ENCODE results near the gene NAA10. TPM values are rescaled to one million over a fixed set of nuclear protein-coding genes. Genes with fewer than 3 reads are reported as not detected.

NAA10 gene
- polyA plus RNA-seq, 12 donors, result 42.6 to 72.0 (median 57.7) TPM; not detected in 1

DNA sequence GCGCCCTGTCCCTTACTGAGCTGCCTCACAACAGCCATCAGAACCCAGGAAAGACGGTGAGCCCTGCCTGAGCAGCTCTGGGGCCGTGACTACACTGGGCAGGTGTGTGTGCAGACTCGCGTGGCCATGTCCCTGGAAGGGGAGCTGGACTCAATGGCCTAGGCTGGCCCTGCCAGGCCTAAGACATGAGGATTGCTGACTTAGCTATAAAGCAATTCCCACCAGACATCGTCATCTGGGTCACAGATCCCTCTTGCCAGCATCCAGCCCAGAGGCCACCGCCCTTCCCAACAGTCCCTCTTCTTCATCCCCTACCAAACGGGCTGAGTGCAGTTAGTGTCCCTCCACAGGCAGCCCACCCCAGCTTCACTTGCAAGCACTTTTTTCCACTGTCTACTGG is 3.7 kb downstream of the NAA10 start:
- DNase-seq, result no peak

DNA sequence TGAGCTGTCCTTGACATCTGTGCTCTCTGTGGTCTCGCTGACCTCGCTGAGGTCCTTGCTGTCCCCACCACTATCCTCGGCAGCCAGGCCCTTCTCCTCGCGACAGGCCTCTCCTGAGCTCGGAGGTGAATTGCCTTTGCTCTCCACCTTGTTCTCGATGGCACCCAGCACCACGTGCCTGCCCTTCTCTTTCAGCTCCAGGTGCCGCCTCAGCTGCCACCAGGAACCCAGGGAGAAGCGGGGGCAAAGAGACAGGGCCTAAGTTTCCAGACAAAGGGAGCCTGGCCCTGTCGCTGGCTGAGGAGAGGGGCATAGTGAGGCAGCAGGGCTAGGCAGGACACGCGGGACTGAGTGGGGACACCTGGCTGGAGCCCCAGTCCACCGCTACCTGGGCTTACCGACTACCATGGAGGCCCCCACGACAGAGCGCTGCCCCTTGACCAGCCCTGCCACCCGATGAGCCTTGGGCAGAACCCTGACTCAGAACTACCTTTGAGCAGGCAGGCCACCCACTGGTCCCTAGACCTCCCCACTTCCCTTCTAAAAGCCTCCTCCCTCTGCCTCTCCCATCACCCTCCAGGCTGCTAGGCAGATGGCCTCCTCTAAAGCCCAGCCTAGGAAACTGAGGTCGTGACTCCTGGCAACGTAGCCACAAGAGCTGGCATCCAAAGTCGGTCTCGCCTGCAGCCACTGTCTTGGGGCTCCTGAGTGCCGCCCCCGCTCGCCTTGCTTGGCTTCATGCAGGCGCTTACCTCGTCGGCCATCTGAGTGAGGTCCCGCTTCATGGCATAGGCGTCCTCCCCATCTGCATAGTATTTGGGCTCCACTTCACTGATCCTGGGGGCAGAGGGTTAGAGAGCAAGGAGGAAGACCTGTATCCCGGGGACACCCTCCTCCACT is 4.6 kb downstream of the NAA10 start:
- DNase-seq, result no peak

DNA sequence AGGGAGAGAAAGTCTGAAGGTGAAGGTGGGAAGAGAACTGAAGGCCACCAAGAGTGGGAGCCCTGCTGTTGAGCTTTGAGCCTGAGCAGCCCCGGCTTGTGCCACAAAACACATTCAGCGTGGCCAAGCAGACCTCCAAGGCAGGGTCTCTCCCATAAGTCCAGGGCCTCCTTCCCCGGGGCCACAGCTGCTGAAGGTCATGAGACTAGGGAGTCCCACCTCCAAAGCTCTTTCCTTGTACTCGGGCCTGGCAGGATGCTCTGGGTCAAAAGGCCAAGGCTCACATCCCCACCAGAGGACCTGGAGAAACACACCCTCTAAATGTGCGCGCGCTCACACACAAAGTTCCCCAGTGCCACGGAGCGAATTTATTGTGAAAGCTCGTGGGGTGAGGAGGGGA is 5.3 kb downstream of the NAA10 start:
- no peak for DNase-seq

DNA sequence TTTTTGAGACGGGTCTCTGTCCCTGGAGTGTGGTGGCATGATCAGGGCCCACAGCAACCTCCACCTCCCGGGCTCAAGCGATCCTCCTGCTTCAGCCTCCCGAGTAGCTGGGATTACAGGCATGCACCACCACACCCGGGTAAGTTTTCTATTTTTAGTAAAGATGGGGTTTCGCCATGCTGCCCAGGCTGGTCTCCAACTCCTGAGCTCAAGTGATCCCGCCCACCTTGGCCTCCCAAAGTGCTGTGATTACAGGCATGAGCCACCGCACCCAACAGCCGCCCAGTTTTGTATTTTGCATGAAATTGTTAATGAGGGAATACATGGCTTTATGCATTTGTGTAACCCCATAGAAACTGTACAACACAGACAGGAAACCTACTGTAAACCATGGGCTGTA is 6.0 kb downstream of the NAA10 start:
- DNase-seq, result no peak

DNA sequence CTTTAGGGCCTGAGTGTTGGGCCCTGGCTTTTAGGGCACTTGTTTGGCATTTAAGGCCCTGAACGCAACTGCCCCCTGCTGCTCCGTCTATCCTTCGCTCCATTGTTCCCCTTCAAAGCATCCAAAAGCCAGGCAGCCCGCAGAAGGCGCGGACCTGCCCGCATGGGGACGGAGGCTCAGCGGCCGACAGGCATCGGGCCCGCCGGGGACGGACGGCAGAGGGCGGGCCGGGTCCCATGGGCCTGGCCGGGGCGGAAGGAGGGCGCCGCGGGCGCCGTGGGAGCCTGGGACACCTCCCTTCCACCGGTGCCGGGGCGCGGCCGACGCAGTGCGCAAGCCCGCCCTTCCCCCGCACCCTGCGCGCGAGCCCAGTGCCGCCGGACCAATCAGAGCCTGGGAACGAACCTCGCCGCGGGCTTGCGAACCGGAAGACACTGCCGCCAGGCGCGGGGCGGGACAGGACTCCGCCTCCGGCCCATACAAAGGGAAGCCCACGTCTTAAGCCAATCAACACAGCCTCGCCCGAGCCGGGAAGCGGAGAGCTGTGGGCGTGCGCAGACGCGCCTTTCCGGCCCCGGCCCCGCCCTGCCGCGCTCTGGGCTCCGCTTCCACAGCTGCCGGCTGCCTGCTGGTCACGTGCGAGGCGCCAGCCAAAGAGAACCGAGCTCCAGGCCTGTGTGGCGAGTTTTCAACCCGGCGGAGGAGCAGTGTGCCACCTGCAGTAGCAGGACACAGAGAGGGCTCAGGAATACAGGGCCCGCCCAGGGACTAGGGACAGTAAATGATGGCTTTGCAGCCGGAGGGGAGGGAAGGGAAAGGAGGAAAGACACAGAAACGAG is 6.7 kb downstream of the NAA10 start:
- DNase-seq, result peak; percentile 95

DNA sequence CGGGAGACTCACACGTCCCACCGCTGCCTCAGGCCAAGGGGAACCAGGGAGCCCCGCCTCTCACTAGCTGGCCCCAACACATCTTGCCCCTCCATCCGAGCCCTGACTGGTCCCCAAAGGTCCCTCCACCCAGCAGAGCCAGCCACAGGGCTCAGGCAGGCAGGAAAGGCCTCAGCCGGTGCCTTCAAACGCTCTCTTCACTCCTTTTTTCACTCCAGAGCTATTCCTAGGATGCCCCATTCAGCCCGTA is 7.2 kb downstream of the NAA10 start:
- no peak for DNase-seq

DNA sequence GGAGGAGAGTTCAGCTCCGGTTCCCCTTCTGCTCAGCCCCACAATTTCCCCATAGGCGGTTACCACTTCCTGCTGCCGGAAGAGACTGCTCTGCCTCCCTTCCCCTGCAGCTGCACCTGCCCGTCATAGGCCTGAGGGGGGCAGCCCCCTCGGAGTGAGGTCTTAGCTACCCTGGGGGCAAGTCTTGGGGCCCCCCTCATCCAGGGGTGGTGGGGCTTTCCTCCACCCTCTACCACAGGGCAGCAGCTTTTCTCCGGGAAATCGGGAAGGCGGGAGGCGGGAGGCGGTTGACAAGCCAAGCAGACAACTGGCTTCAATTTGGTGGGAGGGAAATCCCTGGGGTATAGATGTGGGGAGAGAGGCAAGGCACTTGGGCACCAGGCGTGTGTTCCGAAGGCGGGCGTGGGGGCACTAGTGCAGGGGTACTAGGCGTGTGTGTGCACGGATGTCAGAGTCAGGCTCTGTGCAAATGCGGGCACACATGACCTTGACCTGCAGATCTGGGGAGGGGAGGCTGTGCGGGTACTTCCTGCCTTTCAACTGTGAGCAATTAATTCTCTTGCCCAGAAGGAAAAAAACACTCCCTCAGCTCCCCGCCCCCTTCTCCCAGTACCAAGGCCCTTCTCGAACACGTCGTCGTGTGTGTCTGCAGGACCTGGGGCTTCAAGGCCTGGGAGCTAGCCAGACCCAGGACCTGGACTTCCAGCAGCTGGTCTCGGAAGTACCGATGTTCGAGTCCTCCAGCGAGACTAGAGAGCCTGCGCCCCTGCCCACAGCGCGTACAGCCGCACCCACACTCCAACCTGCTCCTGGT is 7.8 kb downstream of the NAA10 start:
- DNase-seq, result peak; percentile 52

DNA sequence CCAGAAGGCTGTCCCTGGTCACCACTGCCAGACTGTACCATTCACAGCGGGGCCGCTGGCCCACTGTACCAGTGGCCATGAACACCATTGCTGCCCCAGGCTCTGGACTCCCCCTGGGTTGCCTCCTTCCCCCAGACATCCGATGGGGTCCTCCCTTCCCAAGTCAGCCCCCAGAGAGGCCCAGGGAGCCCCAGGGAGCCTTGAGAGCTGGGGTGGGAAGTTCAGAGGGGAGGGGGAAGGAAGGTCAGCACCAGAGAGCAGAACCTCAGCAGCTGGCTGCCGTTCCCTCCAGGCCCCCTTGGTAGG is 8.3 kb downstream of the NAA10 start:
- no peak for DNase-seq

DNA sequence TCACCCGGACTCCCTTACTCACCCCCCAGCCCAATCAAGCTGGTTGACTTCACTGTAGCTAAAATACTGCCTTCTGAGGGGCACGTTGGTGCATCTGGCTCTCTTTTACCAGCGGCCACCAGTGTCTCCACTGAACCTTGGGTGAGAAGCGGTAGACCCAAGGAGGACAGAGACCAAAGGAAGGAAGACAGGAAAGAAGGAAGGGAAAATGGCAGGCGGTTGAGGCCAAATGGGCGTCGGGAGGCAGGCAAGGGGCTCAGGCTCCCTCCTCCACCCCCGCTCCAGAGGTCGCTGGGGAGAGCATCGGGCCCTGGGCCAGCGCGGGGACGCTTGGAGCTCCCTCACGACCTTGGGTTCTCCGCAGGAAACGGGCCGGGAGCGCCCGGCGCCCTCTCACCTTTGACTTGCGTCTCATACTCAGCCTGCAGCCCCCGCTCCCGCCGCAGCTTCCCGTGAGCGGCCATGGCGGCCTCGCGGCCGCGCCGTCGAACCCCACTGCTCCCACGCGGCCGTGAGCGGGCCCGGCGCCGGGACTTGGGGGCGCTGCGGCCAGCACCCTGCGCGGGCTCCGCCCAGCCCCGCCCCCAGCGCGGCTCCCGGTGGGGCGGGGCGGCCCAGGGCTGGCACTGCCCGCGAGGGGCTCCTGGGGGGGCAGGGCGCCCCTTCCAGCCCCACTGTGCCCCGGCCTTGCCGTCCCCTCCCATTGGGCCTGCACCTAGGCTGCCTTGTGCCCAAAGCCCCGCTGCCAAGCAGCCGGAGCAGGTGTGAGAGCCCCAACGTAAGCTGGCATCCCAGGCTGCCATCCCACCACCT is 8.9 kb downstream of the NAA10 start, which contains the start of gene ARHGAP4:
TSS of gene ARHGAP4 (minus strand) at position 526 of the 813 bp plus-strand sequence. CDS start at position 464, 62 bp downstream.
- DNase-seq, result no peak

DNA sequence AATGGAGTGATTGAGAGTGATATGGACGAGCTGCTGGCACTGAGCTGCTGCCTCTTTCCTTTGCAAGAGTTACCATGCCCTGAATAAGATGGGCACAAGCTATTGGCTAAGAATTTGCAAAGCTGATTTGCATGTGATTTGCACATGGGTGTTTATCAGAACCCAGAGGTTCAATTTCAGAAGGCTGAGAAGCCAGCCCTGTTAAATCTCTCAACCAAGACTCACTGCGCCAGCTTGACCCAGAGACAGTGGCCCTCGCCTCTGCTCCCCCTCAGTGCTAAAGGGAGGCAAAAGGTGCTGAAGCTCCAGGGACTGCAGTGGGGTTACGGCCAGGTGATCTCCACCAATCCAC is 9.5 kb downstream of the NAA10 start:
- DNase-seq, result no peak

DNA sequence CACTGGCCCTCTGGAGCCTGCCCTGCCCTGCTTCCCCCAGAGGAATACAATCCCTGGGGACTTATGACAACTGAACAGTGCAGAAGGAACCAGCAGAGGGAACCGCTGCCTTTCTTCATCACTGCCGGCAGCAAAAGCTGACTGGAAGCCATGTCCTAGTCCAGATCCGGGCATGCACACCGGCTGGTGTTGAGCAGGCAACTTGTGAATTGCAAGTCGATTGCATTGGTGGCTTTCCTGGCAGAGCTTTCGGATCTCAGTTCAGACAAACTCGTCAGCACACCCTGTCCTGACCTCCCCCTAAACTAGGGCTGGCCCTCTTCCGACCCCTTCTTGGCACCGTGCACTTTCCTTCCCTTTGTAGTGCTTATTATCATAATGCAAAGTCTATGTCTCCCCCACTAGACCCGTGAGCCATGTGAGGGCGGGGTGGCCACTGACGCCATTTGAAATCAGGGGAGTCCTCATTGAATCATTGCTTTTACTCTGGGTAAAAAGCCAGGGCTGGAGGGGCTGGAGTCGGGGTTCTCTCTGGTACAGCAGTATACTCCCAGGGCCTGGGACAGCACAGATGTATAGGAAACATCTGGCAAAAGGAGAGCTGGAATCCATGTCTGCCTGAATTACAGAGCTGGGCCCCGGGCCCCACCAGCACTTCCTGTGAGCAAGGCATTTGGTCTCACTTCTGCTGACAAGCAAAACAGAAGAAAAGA is 10.5 kb downstream of the NAA10 start:
- DNase-seq, result no peak

DNA sequence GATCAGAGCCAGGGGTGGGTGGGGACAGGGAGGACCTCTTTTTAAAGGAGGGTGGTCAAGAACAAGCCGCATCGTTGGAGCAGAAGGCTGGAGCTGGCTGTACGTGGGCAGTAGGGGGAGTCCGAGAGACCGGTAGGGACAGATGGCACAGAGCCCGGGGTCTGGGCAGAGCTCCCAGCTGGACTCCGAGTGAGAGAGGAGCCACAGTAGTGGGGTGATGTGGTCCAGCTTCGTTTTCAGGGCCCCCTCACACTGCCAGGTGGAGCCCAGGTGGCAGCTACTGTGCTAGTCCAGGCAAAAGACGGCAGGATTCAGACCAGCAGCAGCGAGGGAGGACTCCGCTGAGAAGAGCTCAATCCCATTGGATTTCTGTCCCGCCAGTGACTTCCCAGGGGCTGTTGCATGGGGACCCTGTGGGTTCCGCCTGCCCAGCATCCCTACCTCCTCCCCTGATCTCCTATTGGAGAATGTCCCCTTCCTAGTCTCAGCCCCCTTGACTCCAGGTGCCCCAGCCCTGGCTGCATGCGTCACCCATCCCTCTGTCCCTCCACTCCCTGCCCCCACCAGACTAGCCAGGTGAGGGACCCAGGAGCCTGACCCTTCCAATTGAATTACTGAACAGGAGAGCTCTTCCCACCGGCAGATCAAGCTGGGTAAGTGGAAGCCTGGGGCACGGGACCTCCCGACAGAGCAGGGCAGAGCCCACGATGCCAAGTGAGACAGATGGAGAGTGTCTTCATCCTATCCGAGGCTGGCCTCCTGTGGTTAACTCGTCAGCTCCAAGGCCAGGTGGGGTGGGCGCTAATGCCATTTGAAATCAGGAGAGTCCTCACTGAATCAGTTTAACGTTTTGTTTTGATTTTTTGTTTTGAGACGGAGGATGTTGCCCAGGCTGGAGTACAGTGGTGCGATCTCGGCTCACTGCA is 11.6 kb downstream of the NAA10 start:
- peak; percentile 73 for DNase-seq

DNA sequence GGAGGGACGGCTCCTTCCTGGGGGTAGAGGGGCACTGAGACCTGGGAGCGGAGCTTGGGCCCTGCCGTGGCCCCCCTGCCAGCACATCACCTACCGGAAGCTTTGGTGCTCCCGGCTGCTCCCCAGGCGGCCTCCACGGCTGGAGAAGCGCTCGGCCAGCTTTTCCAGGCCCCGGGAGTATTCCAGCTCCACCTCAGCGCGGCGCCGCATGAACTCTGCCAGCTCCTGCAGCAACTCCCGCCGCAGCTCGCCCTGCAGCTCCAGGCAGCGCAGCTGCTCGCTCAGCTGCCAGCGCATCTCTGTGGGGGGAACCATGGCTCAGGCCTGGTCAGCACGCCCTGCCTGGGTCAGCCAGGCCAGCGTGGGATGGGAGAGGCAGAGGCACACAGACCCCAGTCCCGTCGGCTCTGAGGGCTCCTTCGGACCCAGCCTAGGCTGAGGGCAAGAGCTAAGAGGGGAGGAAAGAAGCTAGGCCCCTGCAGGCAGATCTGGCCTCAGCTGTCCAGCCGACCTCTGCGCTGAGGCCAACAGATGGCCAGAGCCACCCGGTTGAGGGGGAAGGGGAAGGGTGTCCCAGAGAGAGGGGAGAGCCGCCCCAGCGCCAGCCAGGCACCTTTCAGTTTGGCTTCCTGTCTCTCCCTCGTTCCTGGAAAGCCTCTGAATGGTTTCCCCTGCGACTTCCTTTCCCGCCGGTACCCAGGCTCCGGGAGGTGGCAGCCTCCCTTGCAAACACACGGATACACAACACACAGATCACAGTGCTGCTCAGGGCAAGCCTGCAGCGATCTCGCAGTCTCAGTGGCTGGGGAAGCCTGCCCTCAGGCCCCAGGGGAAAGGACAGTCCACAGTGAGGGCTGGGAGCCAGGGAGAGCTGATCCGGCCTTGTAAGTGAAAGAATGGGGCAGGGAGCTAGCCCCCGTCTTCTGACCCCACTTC is 13.1 kb downstream of the NAA10 start:
- DNase-seq, result no peak

DNA sequence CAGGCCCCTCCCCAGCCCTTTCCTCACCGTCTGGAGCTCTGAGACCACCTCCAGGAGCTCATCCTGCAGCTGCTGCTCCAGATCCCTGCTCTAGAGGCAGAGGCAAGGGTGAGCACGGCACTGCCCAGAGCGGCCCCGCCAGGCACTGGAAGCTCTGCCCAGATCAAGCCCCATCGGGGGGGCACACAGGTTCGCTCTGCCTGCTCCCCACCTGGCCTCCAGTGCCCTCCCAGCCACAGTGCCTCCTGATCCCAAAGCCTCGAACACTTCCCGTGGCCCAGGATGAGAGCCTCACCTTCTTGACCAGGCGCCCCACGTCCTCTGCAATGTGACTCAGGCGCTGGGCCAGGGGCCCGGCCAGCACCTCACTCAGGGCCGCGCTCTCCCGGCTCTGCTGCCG is 13.8 kb downstream of the NAA10 start:
- no peak for DNase-seq

DNA sequence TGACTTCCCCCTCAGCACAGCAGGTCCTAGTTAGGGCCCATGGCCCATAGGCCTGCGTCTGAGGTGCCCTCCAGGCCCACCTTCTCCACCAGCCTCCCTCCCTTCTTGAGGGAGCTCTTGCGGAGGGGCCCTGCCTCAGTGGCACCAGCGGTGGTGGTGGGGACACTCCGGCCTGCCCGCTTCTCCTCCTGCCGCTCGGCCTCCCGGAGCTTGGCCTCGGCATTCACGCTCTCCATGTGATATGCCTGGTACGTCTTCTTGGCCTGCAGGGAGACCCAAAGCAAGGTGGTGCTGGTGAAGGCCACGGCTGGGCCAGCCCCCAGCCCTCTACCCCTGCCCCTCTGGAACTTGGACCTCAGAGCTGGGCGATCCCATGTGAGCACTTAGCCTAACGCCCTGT is 14.3 kb downstream of the NAA10 start:
- no peak for DNase-seq

DNA sequence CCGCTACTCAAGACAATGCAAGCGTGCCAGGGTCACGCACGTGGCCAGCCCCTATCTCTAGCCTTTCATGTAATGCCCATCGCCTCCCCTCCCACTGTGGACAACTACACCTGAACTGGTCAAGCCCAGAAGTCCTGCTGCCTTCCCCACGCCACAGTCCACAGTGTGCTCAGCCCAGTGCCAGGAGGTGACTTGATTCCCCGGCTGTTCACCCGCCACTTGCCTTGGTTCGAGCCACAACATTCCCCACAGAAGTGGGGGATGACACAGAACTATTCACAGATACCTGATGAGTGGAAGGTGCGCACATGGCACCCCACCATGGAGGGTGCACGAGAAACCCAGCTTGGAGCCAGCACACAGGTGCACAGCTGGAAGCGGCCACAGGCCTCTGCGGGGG is 15.6 kb downstream of the NAA10 start:
- DNase-seq, result no peak

DNA sequence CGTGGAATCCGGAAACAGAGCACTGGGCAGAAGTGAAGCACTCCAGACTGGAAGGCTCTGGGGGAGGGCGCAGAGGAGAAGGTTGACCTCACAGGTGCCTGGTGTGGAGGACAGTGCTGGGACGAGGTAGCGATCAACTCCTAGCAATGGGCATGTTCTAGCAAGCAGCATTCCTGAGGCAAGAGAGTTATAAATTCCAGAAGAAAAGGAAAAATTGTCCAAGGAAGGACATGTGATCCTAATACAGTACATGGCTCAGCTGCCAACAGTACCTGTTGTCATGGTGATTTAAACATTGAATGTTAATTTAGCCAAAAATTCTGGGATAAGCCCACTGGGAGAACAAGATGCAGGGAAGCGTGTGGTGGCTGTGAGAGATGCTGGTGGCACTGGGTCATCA is 17.0 kb downstream of the NAA10 start:
- DNase-seq, result no peak

DNA sequence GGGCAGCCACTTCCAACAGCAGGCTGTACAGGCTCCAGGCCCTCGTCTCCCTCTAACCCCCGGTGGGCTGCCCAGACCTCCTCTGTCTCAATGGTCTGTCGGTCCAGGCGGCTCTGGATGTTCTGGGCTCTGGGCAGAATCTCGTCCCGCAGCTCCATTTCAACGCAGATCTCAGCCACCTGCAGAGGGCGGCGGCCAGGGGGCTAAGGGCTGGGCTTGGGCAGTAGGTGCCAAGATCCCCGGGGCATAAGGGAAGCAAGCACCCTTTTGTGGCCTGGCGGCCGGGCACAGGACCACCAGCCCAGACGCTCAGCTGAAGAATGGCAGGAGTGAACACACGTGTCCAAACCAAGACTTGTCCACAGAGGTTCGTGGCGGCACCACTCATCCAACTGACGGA is 21.1 kb downstream of the NAA10 start:
- no peak for DNase-seq

DNA sequence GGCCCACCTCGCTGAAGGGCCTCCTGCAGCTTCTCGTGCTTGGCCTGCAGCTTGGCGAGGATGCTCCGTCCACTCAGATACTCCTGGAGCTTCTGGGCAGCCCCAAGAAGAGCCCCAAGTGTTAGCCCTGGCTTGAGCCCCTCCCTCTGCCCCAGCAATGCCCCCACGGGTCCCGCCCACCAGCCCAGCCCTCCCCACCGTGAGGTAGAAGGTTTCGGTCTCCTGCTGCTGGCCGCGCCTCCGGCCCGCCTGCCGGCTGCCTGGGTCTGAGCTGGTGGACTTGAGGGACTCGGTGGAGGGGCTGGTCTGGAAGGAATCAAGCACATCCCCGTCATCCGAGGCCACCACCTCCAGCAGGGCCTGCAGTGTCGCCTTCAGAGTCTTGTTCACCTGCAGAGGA is 21.6 kb downstream of the NAA10 start:
- DNase-seq, result no peak

Measured in muscle of arm (tissue), 12 donors.